GM23338 (cell line): ENCODE data around the gene PGLYRP4. TPM values are rescaled to one million over a fixed set of nuclear protein-coding genes. Genes with fewer than 3 reads are reported as not detected.
"Not testable (repeated sequence)": the region's sequence is repeated elsewhere in the genome, so short reads cannot be mapped to it uniquely, and the experiment has no call there.

Source experiments
- ATAC-seq: fragments of 200-7000 bp; cut with Tn5 transposase; 3 replicates; pipeline ENCODE4 v1.9.1; 2020
- DNase-seq: peaks from one replicate; pipeline ENCODE4 v3.0.0-alpha.2; 2015; ENCODE audit warnings: low spot score
- H2AFZ ChIP-seq: fragments of 200-600 bp; sonication (generic); 2 replicates; pipeline ENCODE4 v1.8.0; 2016; ENCODE audit warnings: antibody characterized with exemption, mild to moderate bottlenecking, moderate library complexity
- H3F3A ChIP-seq: fragments of 200-600 bp; sonication (generic); replicated peaks from 2 replicates; pipeline ENCODE4 v1.8.0; 2017; ENCODE audit warnings: antibody characterized with exemption, mixed run types, low read depth
- H3K27ac ChIP-seq: fragments of 200-600 bp; sonication (generic); 2 replicates; pipeline ENCODE4 v1.6.1; 2016; ENCODE audit warnings: low read depth
- H3K27me3 ChIP-seq: fragments of 200-600 bp; sonication (generic); 2 replicates; pipeline ENCODE4 v1.8.0; 2016; ENCODE audit warnings: mild to moderate bottlenecking, mixed run types, moderate library complexity; ENCODE audit not compliant: insufficient read depth
- H3K36me3 ChIP-seq: fragments of 200-600 bp; sonication (generic); 2 replicates; pipeline ENCODE4 v1.8.0; 2016; ENCODE audit warnings: mild to moderate bottlenecking; ENCODE audit not compliant: insufficient read depth
- H3K4me1 ChIP-seq: fragments of 200-600 bp; sonication (generic); 2 replicates; pipeline ENCODE4 v1.8.0; 2016; ENCODE audit warnings: mild to moderate bottlenecking, moderate library complexity; ENCODE audit not compliant: insufficient read depth
- H3K4me2 ChIP-seq: fragments of 200-600 bp; sonication (generic); 2 replicates; pipeline ENCODE4 v1.7.1; 2017; ENCODE audit warnings: mixed run types
- H3K4me3 ChIP-seq: fragments of 200-600 bp; sonication (generic); 2 replicates; pipeline ENCODE4 v1.6.1; 2016; ENCODE audit warnings: mixed run types
- H3K79me2 ChIP-seq: fragments of 200-600 bp; sonication (generic); replicated peaks from 2 replicates; pipeline ENCODE4 v1.8.0; 2017; ENCODE audit warnings: mild to moderate bottlenecking; ENCODE audit not compliant: insufficient read depth
- H3K9me2 ChIP-seq: fragments of 200-600 bp; sonication (generic); 2 replicates; pipeline ENCODE4 v1.8.0; 2017; ENCODE audit not compliant: insufficient read depth
- H4K20me1 ChIP-seq: fragments of 200-600 bp; sonication (generic); replicated peaks from 2 replicates; pipeline ENCODE4 v1.8.0; 2017; ENCODE audit warnings: mild to moderate bottlenecking; ENCODE audit not compliant: insufficient read depth
- H3K27ac Mint-ChIP-seq: 2 replicates; pipeline ENCODE4 v1.8.0; 2020; ENCODE audit warnings: inconsistent platforms, mild to moderate bottlenecking, moderate library complexity, mixed read lengths
- H3K27me3 Mint-ChIP-seq: 3 replicates; pipeline ENCODE4 v1.8.0; 2022; ENCODE audit warnings: low read depth, mild to moderate bottlenecking, moderate library complexity, mixed read lengths, inconsistent platforms; ENCODE audit not compliant: insufficient read depth, poor library complexity
- H3K36me3 Mint-ChIP-seq: 3 replicates; pipeline ENCODE4 v1.8.0; 2021; ENCODE audit warnings: low read depth, mild to moderate bottlenecking, inconsistent platforms, moderate library complexity, mixed read lengths
- H3K4me1 Mint-ChIP-seq: 3 replicates; pipeline ENCODE4 v1.8.0; 2020; ENCODE audit warnings: mild to moderate bottlenecking, inconsistent platforms, mixed read lengths
- H3K4me3 Mint-ChIP-seq: 3 replicates; pipeline ENCODE4 v1.8.0; 2021; ENCODE audit warnings: moderate library complexity, mild to moderate bottlenecking, inconsistent platforms, mixed read lengths
- H3K9me3 Mint-ChIP-seq: 3 replicates; pipeline ENCODE4 v1.8.0; 2020; ENCODE audit warnings: moderate library complexity, mild to moderate bottlenecking, inconsistent platforms, mixed read lengths
- EZH2phosphoT487 ChIP-seq: fragments of 200-600 bp; sonication (generic); IDR thresholded peaks from one replicate; pipeline ENCODE4 v1.8.1; 2018; ENCODE audit warnings: antibody characterized with exemption; ENCODE audit not compliant: unreplicated experiment
- NANOG ChIP-seq: IDR thresholded peaks from 2 replicates; pipeline ENCODE4 v1.6.1; 2016; ENCODE audit warnings: antibody characterized with exemption, borderline replicate concordance
- POLR2AphosphoS5 ChIP-seq: IDR thresholded peaks from 2 replicates; pipeline ENCODE4 v1.6.1; 2016; ENCODE audit warnings: antibody characterized with exemption, low read depth
- STAT1 ChIP-seq: IDR thresholded peaks from one replicate; pipeline ENCODE4 v1.6.1; 2016; ENCODE audit warnings: antibody characterized with exemption; ENCODE audit not compliant: unreplicated experiment
- ZNF331 ChIP-seq: fragments of 250-450 bp; sonication (Bioruptor Pico); IDR thresholded peaks from 2 replicates; pipeline ENCODE4 v1.5.0; 2020; ENCODE audit warnings: low read depth, mild to moderate bottlenecking, moderate library complexity
- polyA plus RNA-seq: library from polyadenylated mRNA; unstranded; fragments of >200 nt; fragmentation: Nextera tagmentation; extraction: Ambion mirVana; gene quantifications from 2 replicates; pipeline ENCODE4 v1.2.1, GENCODE V29; 2016
- total RNA-seq: library from RNA; depleted of rRNA; stranded (reverse); fragments of >200 nt; shearing (Covaris generic); gene quantifications from 2 replicates; pipeline ENCODE4 v1.2.3, GENCODE V29; 2014
- TF ChIP-seq, protein P1 (sequence below): fragments of 250-450 bp; sonication (Bioruptor Pico); IDR thresholded peaks from 2 replicates; pipeline ENCODE4 v1.5.0; 2020; ENCODE audit warnings: mild to moderate bottlenecking, moderate library complexity
- TF ChIP-seq, protein P2 (sequence below), 2 experiments: fragments of 200-600 bp in 1 of 2; sonication (generic) in 1 of 2; conservative IDR thresholded peaks; 2 replicates each; pipeline versions ENCODE4 v1.5.1 to v1.6.1; 2016 to 2017; ENCODE audit warnings: antibody characterized with exemption in 2 of 2, low read depth in 2 of 2, mild to moderate bottlenecking in 2 of 2, moderate library complexity in 1 of 2

PGLYRP4 gene
- total and polyA plus RNA-seq, 2 experiments from 2014 or later = not detected

DNA sequence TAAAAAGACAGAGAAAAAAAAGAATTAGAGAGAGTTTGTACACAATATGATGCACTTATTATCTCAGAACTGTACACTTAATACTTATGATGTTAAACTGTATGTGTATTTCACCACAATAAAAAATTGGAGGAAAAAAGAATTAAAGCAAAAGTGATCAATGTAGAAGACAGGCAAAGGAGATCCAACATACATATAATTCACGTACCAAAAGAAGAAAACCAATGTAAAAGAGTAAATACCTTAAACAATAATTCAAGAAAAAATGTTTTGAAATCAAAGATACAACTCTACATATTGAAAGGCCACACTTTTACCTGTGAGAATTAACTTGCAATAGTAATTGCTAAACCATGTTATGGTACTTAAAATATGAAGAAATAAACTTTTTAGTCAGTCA lies 26.1 kb downstream of the PGLYRP4 start (continued):
- TF ChIP-seq, protein P1, sequence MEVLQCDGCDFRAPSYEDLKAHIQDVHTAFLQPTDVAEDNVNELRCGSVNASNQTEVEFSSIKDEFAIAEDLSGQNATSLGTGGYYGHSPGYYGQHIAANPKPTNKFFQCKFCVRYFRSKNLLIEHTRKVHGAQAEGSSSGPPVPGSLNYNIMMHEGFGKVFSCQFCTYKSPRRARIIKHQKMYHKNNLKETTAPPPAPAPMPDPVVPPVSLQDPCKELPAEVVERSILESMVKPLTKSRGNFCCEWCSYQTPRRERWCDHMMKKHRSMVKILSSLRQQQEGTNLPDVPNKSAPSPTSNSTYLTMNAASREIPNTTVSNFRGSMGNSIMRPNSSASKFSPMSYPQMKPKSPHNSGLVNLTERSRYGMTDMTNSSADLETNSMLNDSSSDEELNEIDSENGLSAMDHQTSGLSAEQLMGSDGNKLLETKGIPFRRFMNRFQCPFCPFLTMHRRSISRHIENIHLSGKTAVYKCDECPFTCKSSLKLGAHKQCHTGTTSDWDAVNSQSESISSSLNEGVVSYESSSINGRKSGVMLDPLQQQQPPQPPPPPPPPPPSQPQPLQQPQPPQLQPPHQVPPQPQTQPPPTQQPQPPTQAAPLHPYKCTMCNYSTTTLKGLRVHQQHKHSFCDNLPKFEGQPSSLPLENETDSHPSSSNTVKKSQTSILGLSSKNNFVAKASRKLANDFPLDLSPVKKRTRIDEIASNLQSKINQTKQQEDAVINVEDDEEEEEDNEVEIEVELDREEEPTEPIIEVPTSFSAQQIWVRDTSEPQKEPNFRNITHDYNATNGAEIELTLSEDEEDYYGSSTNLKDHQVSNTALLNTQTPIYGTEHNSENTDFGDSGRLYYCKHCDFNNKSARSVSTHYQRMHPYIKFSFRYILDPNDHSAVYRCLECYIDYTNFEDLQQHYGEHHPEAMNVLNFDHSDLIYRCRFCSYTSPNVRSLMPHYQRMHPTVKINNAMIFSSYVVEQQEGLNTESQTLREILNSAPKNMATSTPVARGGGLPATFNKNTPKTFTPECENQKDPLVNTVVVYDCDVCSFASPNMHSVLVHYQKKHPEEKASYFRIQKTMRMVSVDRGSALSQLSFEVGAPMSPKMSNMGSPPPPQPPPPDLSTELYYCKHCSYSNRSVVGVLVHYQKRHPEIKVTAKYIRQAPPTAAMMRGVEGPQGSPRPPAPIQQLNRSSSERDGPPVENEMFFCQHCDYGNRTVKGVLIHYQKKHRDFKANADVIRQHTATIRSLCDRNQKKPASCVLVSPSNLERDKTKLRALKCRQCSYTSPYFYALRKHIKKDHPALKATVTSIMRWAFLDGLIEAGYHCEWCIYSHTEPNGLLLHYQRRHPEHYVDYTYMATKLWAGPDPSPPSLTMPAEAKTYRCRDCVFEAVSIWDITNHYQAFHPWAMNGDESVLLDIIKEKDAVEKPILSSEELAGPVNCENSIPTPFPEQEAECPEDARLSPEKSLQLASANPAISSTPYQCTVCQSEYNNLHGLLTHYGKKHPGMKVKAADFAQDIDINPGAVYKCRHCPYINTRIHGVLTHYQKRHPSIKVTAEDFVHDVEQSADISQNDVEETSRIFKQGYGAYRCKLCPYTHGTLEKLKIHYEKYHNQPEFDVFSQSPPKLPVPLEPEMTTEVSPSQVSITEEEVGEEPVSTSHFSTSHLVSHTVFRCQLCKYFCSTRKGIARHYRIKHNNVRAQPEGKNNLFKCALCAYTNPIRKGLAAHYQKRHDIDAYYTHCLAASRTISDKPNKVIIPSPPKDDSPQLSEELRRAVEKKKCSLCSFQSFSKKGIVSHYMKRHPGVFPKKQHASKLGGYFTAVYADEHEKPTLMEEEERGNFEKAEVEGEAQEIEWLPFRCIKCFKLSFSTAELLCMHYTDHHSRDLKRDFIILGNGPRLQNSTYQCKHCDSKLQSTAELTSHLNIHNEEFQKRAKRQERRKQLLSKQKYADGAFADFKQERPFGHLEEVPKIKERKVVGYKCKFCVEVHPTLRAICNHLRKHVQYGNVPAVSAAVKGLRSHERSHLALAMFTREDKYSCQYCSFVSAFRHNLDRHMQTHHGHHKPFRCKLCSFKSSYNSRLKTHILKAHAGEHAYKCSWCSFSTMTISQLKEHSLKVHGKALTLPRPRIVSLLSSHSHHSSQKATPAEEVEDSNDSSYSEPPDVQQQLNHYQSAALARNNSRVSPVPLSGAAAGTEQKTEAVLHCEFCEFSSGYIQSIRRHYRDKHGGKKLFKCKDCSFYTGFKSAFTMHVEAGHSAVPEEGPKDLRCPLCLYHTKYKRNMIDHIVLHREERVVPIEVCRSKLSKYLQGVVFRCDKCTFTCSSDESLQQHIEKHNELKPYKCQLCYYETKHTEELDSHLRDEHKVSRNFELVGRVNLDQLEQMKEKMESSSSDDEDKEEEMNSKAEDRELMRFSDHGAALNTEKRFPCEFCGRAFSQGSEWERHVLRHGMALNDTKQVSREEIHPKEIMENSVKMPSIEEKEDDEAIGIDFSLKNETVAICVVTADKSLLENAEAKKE (CRISPR knock-in tag) = no peak
- TF ChIP-seq EZH2phosphoT487 = no peak
- TF ChIP-seq, protein P2, sequence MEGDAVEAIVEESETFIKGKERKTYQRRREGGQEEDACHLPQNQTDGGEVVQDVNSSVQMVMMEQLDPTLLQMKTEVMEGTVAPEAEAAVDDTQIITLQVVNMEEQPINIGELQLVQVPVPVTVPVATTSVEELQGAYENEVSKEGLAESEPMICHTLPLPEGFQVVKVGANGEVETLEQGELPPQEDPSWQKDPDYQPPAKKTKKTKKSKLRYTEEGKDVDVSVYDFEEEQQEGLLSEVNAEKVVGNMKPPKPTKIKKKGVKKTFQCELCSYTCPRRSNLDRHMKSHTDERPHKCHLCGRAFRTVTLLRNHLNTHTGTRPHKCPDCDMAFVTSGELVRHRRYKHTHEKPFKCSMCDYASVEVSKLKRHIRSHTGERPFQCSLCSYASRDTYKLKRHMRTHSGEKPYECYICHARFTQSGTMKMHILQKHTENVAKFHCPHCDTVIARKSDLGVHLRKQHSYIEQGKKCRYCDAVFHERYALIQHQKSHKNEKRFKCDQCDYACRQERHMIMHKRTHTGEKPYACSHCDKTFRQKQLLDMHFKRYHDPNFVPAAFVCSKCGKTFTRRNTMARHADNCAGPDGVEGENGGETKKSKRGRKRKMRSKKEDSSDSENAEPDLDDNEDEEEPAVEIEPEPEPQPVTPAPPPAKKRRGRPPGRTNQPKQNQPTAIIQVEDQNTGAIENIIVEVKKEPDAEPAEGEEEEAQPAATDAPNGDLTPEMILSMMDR (conservative IDR thresholded peaks at IDR 0.05; ENCODE audit: low read depth in 2 of 2) = no peak
- no peak for TF ChIP-seq NANOG
- no peak for TF ChIP-seq ZNF331 (CRISPR knock-in tag)
- TF ChIP-seq STAT1 = no peak
- TF ChIP-seq POLR2AphosphoS5 = no peak

DNA sequence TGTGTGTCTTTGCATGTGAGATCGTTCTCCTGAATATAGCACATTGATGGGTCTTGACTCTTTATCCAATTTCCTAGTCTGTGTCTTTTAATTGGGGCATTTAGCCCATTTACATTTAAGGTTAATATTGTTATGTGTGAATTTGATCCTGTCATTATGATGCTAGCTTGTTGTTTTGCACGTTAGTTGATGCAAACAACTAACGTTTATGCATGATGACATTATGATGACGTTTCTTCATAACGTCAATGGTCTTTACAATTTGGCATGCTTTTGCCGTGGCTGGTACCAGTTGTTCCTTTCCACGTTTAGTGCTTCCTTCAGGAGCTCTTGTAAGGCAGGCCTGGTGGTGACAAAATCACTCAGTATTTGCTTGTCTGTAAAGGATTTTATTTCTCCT lies 30.5 kb downstream of the PGLYRP4 start:
- not testable (repeated sequence) for ATAC-seq, H3K79me2 ChIP-seq, H3K4me3 ChIP-seq, H3K4me2 ChIP-seq, H3F3A ChIP-seq, H4K20me1 ChIP-seq, H3K36me3 ChIP-seq, H3K27ac ChIP-seq, DNase-seq, H3K4me3 Mint-ChIP-seq, H3K9me2 ChIP-seq, H3K27ac Mint-ChIP-seq, H2AFZ ChIP-seq, H3K27me3 Mint-ChIP-seq, H3K4me1 ChIP-seq, H3K27me3 ChIP-seq, H3K4me1 Mint-ChIP-seq, H3K36me3 Mint-ChIP-seq
- H3K9me3 Mint-ChIP-seq = peaks cover 24% of the 10 kb centered on the region

DNA sequence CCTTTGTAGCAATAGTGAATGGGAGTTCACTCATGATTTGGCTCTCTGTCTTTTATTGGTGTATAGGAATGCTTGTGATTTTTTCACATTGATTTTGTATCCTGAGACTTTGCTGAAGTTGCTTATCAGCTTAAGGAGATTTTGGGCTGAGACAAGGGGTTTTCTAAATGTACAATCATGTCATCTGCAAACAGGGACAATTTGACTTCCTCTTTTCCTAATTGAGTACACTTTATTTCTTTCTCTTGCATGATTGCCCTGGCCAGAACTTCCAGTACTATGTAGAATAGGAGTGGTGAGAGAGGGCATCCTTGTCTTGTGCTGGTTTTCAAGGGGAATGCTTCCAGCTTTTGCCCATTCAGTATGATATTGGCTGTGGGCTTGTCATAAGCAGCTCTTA lies 32.6 kb downstream of the PGLYRP4 start:
- not testable (repeated sequence) for H3K4me1 ChIP-seq, H3K27me3 ChIP-seq, H4K20me1 ChIP-seq, H3K9me3 Mint-ChIP-seq, H3K4me1 Mint-ChIP-seq, H3K36me3 Mint-ChIP-seq, H3K27me3 Mint-ChIP-seq, H3K27ac ChIP-seq, H3K79me2 ChIP-seq, DNase-seq, H3F3A ChIP-seq, H3K4me3 Mint-ChIP-seq, H2AFZ ChIP-seq, H3K36me3 ChIP-seq, ATAC-seq, H3K27ac Mint-ChIP-seq, H3K9me2 ChIP-seq, H3K4me2 ChIP-seq, H3K4me3 ChIP-seq

DNA sequence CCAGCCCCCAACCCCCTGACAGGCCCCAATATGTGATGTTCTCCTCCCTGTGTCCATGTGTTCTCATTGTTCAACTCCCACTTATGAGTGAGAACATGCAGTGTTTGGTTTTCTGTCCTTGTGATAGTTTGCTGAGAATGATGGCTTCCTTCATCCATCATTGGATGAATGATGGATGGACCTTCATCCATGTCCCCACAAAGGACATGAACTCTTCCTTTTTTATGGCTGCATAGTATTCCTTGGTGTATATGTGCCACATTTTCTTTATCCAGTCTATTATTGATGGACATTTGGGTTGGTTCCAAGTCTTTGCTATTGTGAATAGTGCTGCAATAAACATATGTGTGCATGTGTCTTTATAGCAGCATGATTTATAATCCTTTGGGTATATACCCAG lies 34.3 kb downstream of the PGLYRP4 start:
- ATAC-seq = not testable (repeated sequence)

More for the DNA sequence above, 34.3 kb downstream of the PGLYRP4 start:
- H3K27me3 ChIP-seq, H2AFZ ChIP-seq, H3K4me3 ChIP-seq, H3K4me1 Mint-ChIP-seq, H3K36me3 ChIP-seq, H3K27ac Mint-ChIP-seq, H3K27me3 Mint-ChIP-seq, H3K4me2 ChIP-seq, H3F3A ChIP-seq, H3K9me2 ChIP-seq, H3K4me3 Mint-ChIP-seq, DNase-seq, H3K4me1 ChIP-seq, H3K9me3 Mint-ChIP-seq, H3K36me3 Mint-ChIP-seq, H3K79me2 ChIP-seq, H3K27ac ChIP-seq, H4K20me1 ChIP-seq: not testable (repeated sequence)
